Right renal cortex interstitium (tissue), 3 donors: ENCODE measurements around the gene PPP6R3. TPM values are rescaled to one million over a fixed set of nuclear protein-coding genes. Genes with fewer than 3 reads are reported as not detected.
"Not testable (repeated sequence)": the region's sequence is repeated elsewhere in the genome, so short reads cannot be mapped to it uniquely, and the experiment has no call there.

Source experiments
- DNase-seq, 3 donors: peaks; one replicate each; pipeline ENCODE4 v3.0.0-alpha.2; 2013; ENCODE audit warnings: low read depth in 3 of 3, low spot score in 2 of 3
- polyA plus RNA-seq, 3 donors: library from polyadenylated mRNA; unstranded; fragments of 120-200 nt; gene quantifications; one replicate each; pipeline ENCODE4 v1.2.1, GENCODE V29; 2013; ENCODE audit not compliant: insufficient read length in 3 of 3

The PPP6R3 gene
- polyA plus RNA-seq, 3 donors, result 95.8 to 99.3 (median 98.1) TPM

- DNase-seq, result no peak
Observed at GRCh38 chr11:68436162-68436888, 24.2 kb upstream of the PPP6R3 start.

DNA sequence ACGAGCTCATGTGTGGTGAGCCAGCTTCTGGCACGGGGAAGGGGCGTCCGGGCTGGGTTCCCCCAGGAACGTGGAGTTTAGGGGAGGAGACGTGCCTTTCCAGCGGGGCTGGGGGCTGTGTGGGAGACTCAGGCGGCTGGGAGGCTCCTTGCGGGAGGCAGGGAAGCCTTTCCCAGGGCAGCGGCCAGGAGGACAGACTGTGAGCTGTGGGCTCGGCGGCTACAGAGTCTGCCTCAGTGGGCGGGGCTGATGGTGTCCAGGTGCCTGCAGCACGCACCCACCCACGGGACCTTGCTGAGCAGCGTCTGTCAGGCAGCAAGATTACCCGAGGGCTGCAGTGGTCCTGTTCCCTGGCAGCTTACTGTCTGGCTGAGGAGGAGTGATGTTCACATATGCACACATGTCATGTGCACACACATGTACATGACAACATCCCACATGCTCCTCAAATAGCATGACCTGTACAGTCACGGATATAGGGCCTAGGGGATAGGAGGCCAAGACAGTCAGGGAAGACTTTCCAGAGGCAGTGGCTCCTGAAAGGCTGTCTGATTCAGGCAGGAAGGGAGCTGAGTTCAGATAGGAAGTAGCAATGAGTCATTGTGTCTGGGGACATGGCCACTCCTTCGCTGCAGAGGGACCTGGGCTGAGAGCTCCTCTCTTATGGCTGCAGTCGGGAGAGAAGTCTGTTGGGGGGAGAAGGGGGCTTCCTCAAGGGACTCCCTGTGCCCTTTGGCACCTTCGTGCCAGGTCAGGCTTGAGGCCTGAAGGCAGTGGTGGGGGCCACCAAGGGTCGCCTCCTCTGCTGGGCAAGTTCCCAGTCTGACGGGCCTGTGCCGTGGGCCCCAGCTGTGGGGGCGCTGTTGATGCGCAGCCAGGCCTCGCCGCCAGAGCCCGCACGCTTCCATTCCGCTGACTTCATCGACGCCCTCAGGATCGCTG, 23.3 kb upstream of the PPP6R3 start:
- DNase-seq, result no peak

- DNase-seq, result no peak
Observed at GRCh38 chr11:68437927-68438657, 22.5 kb upstream of the PPP6R3 start.

GRCh38 chr11:68438658-68439259, 21.8 kb upstream of the PPP6R3 start:
- no peak for DNase-seq

DNA sequence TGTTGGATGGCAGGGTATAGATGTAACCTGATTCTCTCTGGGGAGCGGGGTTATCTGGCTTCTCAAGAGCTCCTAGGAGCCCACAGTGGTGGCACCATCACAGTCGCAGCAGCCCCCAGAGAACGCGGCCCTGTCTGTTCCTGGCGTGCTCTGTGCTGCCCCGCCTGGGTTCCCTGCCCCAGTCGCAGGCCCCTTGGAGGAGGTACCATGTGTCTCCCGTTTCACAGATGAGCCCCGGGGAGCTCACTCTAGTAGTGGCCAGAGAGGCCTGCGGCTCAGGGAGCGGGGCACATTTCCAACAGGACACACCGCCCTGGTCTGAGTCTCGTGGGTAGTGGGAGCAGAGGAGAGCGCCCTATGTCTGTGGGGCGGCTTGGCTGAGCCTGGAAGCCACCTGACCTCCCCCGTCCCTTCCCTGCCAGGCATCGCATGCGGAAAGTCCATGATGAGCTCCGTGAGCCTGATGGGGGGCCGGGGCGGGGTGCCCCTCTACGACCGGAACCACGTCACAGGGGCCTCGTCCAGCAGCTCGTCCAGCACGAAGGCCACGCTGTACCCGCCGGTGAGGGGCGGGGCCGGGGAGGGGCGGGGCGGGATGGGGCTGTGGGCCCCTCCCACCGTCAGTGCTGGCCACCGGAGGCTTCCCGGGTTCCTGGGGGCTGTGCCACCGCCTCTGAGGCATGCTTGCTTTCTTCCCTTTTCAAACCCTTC, 21.0 kb upstream of the PPP6R3 start:
- no peak for DNase-seq

DNA sequence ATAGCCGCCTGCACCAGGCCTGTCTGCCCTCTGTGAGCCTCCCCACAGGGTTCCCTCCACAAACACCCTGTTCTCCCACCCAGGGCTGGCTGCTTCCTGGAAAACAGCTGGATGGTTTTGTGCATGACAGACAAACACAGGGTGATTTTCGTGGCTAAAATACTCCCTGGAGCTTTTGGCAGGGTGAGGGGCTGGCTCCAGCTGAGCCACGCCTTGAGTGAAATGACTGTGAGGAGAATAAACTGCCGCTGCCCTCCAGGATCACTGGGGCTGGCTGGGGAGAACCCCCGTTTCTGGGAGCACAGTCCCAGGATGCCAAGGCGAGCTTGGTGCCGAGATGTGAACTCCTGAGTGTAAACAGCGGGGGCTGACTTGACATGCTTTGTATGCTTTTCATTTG, 20.3 kb upstream of the PPP6R3 start:
- DNase-seq, result no peak

- DNase-seq, result no peak
Observed at GRCh38 chr11:68441466-68442230, 18.9 kb upstream of the PPP6R3 start.

GRCh38 chr11:68442433-68442832, 18.1 kb upstream of the PPP6R3 start:
- DNase-seq, result no peak

DNA sequence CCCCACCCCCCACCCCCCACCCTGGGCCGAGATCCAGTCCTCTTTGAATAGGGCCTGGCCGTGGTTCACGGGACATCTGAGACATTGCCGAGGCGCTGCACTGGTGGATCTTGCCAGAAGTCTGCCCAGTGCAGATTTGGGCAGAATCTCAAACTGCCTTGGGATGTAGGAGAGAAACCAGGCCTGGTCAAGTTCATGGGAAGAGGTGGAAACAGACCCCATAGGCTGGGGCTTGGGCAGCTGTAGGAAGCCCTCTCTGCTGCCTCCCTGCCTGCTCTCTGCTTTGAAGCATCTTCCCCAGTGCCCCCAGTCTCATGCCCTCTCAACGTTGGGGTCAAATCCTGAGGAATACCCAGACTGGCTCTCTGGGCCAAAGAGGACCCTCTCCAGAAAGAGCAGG, 16.0 kb upstream of the PPP6R3 start:
- no peak for DNase-seq

DNA sequence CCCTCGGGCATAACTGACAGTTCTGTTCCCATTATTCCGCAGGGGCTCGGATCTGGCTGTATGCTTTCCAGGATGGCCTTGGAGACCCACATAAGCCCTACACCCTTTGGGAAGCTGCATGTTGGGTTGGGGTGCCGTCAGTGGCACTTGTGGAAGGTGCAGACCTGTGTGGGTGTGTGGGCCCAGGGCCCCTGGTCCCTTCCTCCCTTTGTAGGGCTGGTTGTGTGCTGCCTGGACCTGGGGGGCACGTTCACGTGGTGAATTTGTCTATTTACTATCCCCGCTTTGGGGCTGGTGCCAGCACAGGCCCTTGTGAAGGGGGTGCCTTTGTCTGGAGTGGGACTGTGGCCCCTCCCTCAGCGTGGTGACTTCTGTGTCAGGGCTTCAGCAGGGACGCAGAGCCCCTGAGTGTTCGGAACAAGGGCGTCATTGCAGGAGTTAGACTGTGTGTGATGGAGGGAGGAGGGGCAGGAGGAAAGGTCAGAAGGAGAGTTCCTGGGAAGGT, 15.0 kb upstream of the PPP6R3 start:
- no peak for DNase-seq

DNA sequence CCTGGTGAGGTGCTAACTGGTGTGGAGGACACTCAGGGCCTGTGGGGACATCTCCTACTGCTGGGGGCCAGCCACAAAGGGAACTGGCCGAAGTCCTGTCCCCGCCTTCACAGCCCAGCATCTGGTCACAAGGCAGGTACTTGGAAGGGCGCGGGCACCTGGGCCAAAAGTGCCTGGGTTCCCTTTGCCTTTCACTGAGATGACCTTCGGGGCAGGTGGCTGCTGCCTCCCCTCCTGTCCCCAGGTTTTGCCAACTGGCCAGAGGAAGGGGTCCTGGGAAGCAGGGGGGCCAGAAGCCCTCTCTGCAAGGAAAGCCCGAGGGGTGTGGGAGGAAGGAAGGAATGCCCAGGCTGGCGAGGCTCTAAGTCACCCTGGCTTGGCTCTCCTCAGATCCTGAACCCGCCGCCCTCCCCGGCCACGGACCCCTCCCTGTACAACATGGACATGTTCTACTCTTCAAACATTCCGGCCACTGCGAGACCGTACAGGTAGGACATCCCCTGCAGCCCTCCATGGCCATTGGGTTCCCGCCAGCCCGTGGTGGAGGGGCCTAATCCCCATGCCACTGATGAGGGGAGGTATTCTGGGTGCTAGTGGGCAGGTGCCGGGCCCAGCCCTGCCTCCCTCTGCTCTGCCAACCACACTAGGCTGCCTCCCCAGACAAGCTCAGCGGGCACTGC, 14.4 kb upstream of the PPP6R3 start:
- DNase-seq, result no peak

DNA sequence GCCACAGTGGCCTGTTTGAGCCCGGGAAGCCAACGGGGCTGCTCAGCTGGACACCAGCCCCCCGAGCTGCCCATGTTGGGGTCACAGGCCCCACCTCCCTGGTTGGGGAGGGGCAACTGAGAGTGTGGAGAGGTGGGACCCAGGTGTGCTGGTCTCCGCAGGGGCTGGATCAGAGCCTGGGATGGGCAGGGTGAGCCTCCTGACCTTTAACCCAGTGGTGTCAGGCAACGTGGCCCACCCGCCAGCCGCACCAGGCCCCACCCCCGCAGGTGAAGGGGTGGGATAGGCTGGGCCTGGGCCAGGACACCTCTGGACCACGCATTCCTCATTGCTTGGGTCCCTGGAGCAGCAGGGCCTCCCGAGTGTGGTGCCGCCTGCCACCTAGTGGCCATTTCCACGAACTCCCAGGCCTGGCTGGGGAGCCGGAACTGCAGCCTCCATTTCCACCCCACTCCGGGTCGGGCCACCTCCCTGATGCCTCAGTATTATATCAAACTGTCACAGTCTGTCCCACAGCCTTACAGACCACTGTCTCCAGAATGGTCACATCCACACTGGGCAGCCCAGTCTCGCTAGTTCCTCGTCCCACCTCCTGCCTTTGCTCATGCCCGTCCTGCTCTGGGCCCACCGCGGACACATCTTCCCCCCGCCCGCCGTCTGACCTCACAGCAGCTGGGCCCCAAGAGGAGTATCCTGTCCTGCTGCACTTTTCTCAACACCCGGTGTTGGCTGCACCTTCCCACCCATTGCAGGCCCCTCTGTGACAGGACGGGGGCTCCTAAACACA, 13.3 kb upstream of the PPP6R3 start:
- DNase-seq, result peak in 2 of 3 donors; percentile 31 to 38

DNA sequence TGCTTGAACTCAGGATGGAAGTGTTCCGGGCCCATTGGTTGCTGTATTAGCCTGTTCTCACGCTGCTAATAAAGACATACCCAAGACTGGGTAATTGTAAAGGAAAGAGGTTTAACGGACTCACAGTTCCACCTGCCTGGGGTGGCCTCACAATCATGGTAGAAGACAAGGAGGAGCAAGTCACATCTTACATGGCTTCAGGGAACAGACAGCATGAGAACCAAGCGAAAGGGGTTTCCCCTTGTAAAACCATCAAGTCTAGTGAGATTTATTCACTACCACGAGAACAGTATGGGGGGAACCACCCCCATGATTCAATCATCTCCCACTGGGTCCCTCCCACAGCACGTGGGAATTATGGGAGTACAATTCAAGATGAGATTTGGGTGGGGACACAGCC, 12.6 kb upstream of the PPP6R3 start:
- not testable (repeated sequence) for DNase-seq

- no peak for DNase-seq
Observed at GRCh38 chr11:68448604-68449011, 11.9 kb upstream of the PPP6R3 start.

GRCh38 chr11:68449951-68450350, 10.6 kb upstream of the PPP6R3 start:
- no peak for DNase-seq

DNA sequence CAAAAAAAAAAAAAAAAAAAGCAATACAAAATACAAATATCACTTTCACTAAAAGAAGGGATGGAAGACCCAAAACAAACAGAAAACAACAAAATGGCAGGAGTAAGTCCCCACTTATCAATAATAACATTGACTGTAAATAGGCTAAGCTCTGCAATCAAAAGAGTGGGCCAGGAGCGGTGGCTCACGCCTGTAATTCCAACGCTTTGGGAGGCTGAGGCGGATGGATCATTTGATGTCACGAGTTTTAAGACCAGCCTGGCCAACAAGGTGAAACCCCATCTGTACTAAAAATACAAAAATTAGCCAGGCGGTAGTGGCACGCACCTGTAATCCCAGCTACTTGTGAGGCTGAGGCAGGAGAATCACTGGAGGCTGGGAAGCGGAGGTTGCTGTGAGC, 9.8 kb upstream of the PPP6R3 start:
- no peak for DNase-seq

- no peak for DNase-seq
Observed at GRCh38 chr11:68454767-68455166, 5.8 kb upstream of the PPP6R3 start.

DNA sequence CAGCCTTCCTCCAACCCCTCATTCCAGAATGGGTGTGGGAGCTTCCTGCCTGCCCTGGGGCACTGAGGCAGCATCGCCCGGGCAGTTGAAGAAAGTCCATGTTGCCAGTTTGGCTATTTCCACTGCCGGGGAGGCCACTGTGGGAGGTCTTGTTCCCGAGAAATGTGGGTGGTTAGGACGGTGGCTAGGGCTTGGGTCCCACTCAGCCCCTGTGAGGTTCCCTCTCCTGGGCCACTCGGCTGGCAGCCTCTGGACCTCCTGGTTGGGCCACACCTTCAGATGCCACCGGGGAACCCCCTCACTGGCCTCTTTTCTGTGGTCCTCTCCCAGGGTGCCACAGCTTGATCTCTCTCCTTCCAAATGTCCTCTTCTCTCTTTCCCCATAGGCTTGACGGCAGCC, 5.1 kb upstream of the PPP6R3 start:
- no peak for DNase-seq
